RCC 7860 (cell line): Measurements from ENCODE around the gene WNK2.

Experiments
- DNase-seq: peaks from one replicate; pipeline ENCODE4 v3.0.0-alpha.2; 2015; ENCODE audit warnings: low spot score
- FAIRE-seq: peaks from 2 replicates; lab custom pipeline; 2012; peaks lifted over from hg19 to GRCh38; lab: Jason Lieb, UNC

WNK2 gene

GRCh38 chr9:93252116-93252780 lies 68.3 kb downstream of the WNK2 start:
- DNase-seq (no peak), FAIRE-seq (no peak)

GRCh38 chr9:93252781-93253530 lies 69.0 kb downstream of the WNK2 start:
- FAIRE-seq (no peak), DNase-seq (no peak)

DNA sequence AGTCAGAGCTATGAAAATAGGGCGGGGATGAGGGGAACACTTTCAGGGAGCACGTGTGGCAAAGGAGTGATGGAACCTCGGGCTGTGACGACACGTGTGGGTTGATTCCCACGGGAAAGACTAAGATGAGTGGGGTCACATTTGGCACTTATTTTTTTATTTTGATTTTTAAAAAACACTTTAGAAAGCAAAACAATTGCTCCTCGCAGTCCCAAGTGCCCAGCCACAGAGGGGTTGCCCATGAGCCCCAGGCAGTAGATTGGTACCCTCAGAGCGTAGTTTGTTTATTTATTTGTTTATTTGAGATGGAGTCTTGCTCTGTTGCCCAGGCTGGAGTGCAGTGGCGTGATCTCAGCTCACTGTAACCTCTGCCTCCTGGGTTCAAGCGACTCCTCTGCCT lies 69.7 kb downstream of the WNK2 start:
- no peak for FAIRE-seq

DNA sequence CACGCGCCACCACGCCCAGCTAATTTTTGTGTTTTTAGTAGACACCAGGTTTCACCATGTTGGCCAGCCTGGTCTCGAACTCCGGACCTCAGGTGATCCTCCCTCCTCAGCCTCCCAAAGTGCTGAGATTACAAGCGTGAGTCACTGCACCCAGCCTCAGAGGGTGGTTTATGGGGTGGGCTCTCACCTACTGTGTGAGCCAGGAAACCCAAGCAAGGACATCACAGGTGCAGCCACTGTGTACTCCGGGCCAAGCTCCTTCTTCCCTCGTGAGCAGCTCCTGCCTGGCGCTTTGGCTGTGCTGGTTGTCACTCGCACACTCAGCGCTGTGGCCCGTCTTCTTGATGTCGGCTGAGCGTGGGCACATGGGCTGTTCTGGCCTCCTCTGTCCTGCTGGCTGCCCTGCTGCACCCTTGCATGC lies 70.1 kb downstream of the WNK2 start:
- FAIRE-seq (no peak), DNase-seq (no peak)

More for the DNA sequence above, 69.7 kb downstream of the WNK2 start:
- no peak for DNase-seq

GRCh38 chr9:93254806-93255493 lies 71.0 kb downstream of the WNK2 start:
- DNase-seq (no peak), FAIRE-seq (no peak)

DNA sequence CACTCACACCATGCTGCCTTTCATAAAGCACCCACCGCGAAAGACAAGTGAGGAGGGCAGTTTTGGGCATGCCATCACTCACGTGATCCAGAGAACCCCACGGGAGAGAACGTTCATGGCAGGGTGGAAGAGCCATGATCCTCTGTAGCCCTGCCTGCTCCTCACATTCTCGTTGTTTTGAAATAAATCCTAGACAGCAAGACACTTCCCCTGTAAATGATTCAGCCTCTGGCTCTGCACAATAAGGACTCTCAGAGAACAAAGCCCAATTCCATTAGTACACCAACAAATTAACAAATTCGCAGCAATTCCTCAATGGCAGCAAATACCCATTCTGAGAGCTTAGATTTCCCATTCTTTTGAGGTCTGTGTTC lies 71.5 kb downstream of the WNK2 start:
- FAIRE-seq, result no peak

GRCh38 chr9:93255994-93256877 lies 72.3 kb downstream of the WNK2 start:
- DNase-seq (no peak), FAIRE-seq (no peak)

More for the DNA sequence above, 71.5 kb downstream of the WNK2 start:
- no peak for DNase-seq

DNA sequence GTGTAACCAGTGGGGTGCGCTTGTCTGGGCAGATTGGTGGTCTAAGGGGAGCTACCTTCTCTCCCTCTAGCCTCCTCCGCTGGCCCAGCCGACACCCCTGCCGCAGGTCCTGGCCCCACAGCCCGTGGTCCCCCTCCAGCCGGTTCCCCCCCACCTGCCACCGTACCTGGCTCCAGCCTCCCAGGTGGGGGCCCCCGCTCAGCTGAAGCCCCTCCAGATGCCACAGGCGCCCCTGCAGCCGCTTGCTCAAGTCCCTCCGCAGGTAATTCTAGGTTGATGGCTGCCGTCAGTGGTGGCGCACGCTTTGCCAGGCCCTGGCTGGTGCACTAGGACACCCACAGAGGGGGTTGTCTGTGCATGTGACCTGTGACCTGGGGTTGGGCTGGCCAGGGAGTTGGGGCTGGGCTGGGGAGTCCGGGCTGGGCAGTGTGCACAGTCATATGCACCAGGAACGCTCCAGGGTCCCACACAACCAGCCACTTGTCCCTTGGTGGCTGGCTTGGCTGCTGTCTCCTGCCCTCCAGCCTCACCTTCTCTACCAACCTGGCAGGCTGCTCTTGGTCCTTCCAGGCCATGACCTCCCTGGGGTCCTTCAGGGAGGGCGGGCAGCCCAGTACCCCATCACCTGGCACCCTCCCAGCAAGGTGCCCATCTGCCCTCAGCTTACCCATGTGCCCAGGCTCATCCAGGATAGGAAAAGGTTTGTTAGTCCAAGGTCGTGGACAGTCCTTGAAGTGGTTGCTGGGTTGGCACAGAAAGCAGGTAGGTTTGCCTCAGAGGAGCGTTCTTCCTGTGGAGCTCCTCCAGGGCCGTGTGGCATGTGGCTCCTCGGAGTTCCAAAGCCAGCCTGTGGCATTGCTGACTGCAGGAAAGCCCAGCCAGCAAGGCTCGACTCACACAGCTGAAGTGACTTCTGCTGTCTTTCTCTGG lies 73.2 kb downstream of the WNK2 start:
- DNase-seq, result no peak
- no peak for FAIRE-seq

- DNase-seq (no peak), FAIRE-seq (no peak)
Measured at GRCh38 chr9:93257808-93258331, 73.9 kb downstream of the WNK2 start.

- no peak for FAIRE-seq
- no peak for DNase-seq
Measured at GRCh38 chr9:93258419-93258817, 74.5 kb downstream of the WNK2 start.

- FAIRE-seq (no peak), DNase-seq (no peak)
Measured at GRCh38 chr9:93258818-93259489, 75.0 kb downstream of the WNK2 start.

- no peak for DNase-seq
Measured at GRCh38 chr9:93259490-93260262, 75.7 kb downstream of the WNK2 start.

DNA sequence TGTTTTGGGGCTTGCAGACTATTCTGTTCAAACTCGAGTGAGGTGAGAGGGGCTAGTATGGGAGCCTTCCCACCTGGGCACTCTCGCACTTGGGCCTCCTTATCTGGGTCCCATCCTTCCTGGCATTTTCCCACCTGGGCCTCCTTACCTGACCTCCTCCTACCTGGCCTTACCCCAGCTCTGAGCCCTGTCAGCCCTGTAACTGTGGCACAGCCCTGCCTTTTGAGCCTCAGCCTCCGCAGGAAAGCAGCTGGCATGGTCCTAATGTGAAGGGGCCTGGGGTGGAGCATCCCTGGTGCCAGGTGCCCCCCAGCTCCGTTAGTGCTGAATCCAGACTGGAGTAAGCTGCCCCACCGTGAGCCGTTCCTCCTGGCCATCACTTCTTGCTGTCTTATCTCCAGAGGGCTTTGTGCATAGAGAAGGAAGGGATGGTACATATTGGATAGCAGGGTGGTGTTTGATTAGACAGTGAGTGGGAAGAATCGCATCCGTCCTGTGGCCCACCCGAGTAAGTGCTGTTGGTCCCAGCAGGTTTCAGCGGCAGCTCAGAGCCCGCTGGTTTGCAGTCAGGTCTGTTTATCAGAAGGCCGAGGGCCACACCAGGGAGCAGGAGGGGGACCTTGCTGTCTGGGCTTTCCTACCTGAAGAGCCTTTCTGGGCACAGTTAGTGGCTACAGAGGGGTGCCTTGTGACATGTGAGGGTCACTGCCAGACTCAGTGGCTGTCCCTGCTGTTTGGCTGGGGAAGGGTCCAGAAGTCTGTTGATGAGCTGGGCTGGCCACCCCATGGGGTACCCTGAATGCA lies 76.5 kb downstream of the WNK2 start:
- no peak for FAIRE-seq
- DNase-seq, result no peak

More at GRCh38 chr9:93259490-93260262, 75.7 kb downstream of the WNK2 start:
- no peak for FAIRE-seq

DNA sequence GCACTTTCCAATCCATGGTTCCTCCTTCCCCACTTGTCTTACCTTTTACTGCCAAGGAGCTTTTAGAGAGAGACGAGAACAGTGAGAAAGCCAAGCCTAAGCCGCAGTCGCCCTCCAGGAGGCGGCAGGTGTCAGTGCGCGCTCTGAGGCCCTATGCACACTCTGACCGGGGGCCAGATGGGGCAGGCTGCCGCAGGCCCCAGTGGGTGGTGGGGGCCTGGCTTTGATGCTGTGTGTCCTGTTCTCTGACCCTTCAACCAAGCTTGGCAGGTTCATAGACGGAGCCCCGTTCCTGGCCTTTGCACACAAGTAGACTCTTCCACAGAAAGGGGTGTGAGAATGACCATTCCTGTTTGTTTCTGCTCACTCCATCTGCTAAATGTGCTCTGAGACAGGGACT lies 77.3 kb downstream of the WNK2 start:
- FAIRE-seq (no peak), DNase-seq (no peak)

GRCh38 chr9:93261735-93262523 lies 78.0 kb downstream of the WNK2 start:
- DNase-seq (no peak), FAIRE-seq (no peak)

- DNase-seq (no peak), FAIRE-seq (no peak)
Measured at GRCh38 chr9:93262537-93263310, 78.8 kb downstream of the WNK2 start.
